ENCODE results near the gene PTPRN2.

PTPRN2 gene

DNA sequence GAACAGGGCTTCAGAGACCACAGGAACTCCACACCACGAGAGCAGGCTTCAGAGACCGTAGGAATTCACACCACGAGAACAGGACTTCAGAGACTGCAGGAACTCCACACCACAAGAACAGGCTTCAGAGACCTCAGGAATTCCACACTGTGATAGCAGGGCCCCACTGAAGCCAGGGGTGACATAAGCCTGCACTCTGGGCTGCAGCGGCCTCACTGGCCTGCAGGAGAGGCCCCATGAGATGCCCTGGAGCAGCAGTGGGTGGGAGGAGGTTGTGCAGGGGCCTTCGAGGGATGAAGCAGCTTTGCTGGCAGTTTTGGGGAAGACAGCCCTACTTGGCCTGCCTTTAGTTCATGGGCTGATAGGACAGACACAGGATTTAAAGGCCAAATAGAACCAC lies 614.7 kb downstream of the PTPRN2 start:
- peaks cover 4% of the 10 kb centered on the region for H3K9me3 ChIP-seq (ENCODE audit: control insufficient read depth, insufficient read depth, low read length)
- no peak overlapping the region for H3K9ac ChIP-seq (ENCODE audit: low read depth, low read length)
- no peaks in the 10 kb centered on the region for H3K36me3 ChIP-seq (ENCODE audit: insufficient read depth, low read length)
- no peaks in the 10 kb centered on the region for H3K4me1 ChIP-seq (ENCODE audit: insufficient read depth, low read length)

DNA sequence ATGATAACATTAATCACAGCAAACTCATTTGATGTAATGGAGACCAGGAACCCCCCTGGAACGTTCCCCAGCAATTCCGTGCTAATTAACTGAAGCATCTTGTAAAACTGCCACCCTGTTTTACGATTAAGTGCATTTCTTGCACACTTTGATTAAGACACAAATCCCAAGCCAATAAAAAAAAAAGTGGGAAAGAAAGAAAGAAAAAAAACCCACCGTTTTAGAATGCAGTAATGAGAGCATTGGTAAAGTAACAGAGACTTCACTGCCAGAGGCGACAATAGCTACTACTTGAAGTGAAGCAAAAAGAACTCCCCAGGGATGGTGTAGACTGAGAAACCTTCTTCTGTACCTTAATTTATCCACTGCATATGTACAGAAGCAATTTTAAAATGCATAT lies 616.1 kb downstream of the PTPRN2 start:
- H3K36me3 ChIP-seq (ENCODE audit: insufficient read depth, low read length) = no peaks in the 10 kb centered on the region
- no peaks in the 10 kb centered on the region for H3K4me1 ChIP-seq (ENCODE audit: insufficient read depth, low read length)
- no peak overlapping the region for H3K9ac ChIP-seq (ENCODE audit: low read depth, low read length)
- H3K9me3 ChIP-seq (ENCODE audit: control insufficient read depth, insufficient read depth, low read length) = peaks cover 4% of the 10 kb centered on the region

DNA sequence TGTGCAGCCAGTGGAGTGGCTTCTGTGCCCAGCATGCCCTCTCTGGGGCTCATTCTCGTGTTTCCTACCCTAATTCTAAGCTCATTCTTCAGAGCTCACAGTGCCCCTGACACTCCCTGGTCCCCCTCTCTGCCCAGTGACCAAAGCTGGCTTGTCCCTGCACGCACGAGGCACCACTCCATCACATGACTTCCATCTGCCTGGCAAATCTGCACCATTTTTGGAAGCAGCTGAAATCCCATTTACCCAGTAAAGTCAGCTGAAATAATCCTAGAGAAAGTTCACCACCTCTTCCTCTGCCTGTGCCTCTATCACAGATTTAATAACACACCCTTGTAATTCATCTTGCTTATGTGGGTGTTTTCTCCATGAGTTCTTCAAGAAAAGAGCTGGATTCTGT lies 616.9 kb downstream of the PTPRN2 start:
- Histone ChIP-seq H3K36me3 (ENCODE audit: insufficient read depth, low read length) (no peaks in the 10 kb centered on the region), H3K4me1 (ENCODE audit: insufficient read depth, low read length) (no peaks in the 10 kb centered on the region), H3K9ac (ENCODE audit: low read depth, low read length) (no peak overlapping the region), H3K9me3 (ENCODE audit: control insufficient read depth, insufficient read depth, low read length) (peaks cover 4% of the 10 kb centered on the region)

- Histone ChIP-seq H3K36me3 (ENCODE audit: insufficient read depth, low read length) (no peaks in the 10 kb centered on the region), H3K9ac (ENCODE audit: low read depth, low read length) (no peak overlapping the region), H3K4me1 (ENCODE audit: insufficient read depth, low read length) (no peaks in the 10 kb centered on the region), H3K9me3 (ENCODE audit: control insufficient read depth, insufficient read depth, low read length) (peaks cover 4% of the 10 kb centered on the region)
Observed at GRCh38 chr7:157969995-157970394, 617.6 kb downstream of the PTPRN2 start.

- Histone ChIP-seq H3K4me1 (ENCODE audit: insufficient read depth, low read length) (no peaks in the 10 kb centered on the region), H3K36me3 (ENCODE audit: insufficient read depth, low read length) (no peaks in the 10 kb centered on the region), H3K9ac (ENCODE audit: low read depth, low read length) (no peak overlapping the region), H3K9me3 (ENCODE audit: control insufficient read depth, insufficient read depth, low read length) (0 out of 2 replicates have a peak, but pooled peaks cover 4% of the 10 kb centered on the region)
Observed at GRCh38 chr7:157966490-157966889, 621.1 kb downstream of the PTPRN2 start.

GRCh38 chr7:157964521-157964920 lies 623.1 kb downstream of the PTPRN2 start:
- H3K9ac ChIP-seq (ENCODE audit: low read depth, low read length) = no peak overlapping the region
- H3K9me3 ChIP-seq (ENCODE audit: control insufficient read depth, insufficient read depth, low read length) = 0 out of 2 replicates have a peak, but pooled peaks cover under 1% of the 10 kb centered on the region
- no peaks in the 10 kb centered on the region for H3K4me1 ChIP-seq (ENCODE audit: insufficient read depth, low read length)
- no peaks in the 10 kb centered on the region for H3K36me3 ChIP-seq (ENCODE audit: insufficient read depth, low read length)

DNA sequence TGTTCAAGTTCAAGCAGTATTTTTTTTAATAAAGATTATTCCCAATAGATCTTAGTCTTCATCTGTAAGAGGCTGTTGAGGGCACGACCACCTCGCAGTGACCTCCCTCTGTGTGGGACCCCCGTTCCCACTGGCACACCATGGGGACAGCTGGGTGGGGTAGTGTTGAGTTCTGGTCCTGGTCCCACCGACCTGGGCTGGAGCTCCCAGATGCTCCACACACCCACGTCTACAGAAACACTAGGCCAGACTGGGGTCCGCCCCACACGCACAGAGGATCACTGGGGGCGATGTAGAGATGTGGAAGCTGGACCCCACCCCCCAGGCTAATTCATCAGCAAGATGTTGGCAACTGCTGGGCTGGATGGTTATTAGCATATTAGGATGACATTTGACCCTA lies 623.6 kb downstream of the PTPRN2 start:
- Histone ChIP-seq H3K9me3 (ENCODE audit: control insufficient read depth, insufficient read depth, low read length) (no peaks in the 10 kb centered on the region), H3K4me1 (ENCODE audit: insufficient read depth, low read length) (no peaks in the 10 kb centered on the region), H3K9ac (ENCODE audit: low read depth, low read length) (no peak overlapping the region), H3K36me3 (ENCODE audit: insufficient read depth, low read length) (no peaks in the 10 kb centered on the region)

GRCh38 chr7:157963526-157963925 lies 624.1 kb downstream of the PTPRN2 start:
- Histone ChIP-seq H3K9ac (ENCODE audit: low read depth, low read length) (no peak overlapping the region), H3K36me3 (ENCODE audit: insufficient read depth, low read length) (no peaks in the 10 kb centered on the region), H3K9me3 (ENCODE audit: control insufficient read depth, insufficient read depth, low read length) (no peaks in the 10 kb centered on the region), H3K4me1 (ENCODE audit: insufficient read depth, low read length) (no peaks in the 10 kb centered on the region)

DNA sequence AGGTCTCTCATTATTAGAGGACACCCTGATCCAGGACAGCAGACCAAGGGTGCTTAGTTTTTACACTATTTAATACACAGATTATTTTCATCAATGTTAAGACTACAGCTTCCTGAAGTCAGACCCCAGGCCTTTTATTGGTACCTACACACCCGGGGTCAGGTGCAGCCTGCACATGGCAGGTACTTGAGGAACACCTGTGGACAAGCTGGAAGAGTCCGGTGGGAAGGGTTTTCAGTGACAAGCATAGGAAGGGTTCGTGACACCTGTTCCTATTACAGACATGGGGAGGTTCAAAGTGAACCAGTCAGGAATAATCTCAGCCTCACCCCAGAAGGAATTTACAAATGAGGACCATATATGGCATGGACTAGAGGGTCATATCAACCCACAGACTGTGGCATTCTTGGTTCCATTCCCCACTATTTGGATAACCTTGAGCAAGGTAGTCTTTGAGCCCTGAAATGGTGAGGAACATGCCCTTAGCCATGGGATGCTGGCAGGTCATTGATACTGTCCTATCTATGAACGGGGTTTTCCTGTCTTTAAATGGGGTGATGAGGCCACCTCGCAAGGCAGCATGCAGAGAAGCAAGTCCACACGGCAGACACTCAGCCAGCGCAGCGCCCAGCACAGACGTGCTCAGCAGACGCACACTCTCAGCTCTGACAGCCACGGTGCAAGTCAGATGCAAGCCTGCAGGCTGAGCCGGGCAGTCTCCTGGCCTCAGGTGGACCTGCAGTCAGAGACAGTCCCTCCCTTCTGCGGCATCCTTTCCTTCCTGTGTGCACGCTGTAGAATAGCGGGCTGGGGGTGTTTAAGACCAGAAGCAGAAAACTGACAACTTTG lies 624.9 kb downstream of the PTPRN2 start:
- no peaks in the 10 kb centered on the region for H3K4me1 ChIP-seq (ENCODE audit: insufficient read depth, low read length)
- H3K36me3 ChIP-seq (ENCODE audit: insufficient read depth, low read length) = no peaks in the 10 kb centered on the region
- H3K9ac ChIP-seq (ENCODE audit: low read depth, low read length) = no peak overlapping the region
- H3K9me3 ChIP-seq (ENCODE audit: control insufficient read depth, insufficient read depth, low read length) = no peaks in the 10 kb centered on the region

DNA sequence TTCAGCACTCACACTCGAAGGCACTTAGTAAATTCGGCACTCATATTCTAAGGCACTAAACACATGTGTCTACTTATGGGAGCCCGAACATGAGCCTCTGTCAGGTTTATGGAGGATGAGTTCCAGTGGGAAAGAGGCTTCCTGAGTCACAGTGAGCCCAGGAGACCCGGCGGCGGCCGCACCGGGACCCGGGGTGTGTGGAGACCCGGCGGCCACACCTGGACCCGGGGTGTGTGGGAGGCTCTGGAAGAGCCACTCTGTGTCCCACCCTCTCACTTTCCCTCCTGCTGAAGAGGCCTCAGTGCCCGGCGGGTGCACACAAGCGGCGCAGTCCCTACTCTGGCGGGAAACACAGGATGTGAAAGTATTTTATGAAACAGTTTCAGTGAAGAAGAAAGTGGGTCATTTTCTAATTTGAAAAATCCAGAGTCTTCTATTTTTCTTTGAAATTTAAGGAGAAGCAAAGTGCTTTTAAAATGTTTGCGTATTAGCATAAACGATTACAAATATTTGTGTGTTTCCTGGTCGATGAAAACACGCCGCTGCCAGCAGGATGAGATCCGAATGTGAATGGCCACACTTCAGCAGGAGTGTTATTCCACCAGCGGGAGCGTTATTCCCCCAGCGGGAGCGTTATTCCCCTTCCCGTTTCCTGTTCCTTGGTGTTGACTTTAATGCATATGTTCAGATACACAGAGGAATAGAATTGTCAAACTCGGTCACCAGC lies 625.7 kb downstream of the PTPRN2 start:
- no peaks in the 10 kb centered on the region for H3K36me3 ChIP-seq (ENCODE audit: insufficient read depth, low read length)
- H3K4me1 ChIP-seq (ENCODE audit: insufficient read depth, low read length) = no peaks in the 10 kb centered on the region
- H3K9ac ChIP-seq (ENCODE audit: low read depth, low read length) = no peak overlapping the region
- no peaks in the 10 kb centered on the region for H3K9me3 ChIP-seq (ENCODE audit: control insufficient read depth, insufficient read depth, low read length)

DNA sequence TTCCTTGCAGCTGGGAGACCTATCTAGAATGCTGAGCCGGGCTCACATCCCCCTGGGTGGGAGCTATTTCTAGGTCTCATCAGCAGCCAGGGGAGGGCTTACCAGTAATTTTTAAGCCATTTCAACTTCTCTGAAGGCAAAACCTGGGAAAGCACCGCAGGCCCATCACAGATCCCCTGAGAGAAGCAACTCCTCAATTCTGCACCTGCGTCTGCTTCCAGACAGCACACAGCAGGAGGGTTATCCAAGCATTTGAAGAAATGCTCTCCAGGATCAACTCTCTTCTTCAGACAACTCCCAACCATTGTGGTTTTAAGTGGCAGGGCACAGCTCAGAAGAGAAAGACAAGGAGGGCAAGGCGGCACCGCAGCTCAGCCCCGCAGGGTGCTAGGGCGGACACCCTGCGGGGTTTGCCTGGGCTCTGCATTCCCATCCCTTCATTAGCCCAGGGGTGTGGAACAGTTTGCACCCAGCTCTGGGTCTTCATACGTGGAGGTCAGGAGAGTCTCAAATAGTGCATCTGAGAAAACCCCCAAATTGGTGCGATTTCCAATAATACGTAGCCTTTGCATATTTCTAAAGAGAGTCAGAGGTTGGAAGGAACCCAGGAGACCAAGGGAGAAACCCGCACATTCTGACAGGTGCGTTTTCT lies 632.1 kb downstream of the PTPRN2 start:
- Histone ChIP-seq H3K36me3 (ENCODE audit: insufficient read depth, low read length) (no peaks in the 10 kb centered on the region), H3K4me1 (ENCODE audit: insufficient read depth, low read length) (peaks cover 9% of the 10 kb centered on the region; the same call in 1 of the 2 replicates), H3K9ac (ENCODE audit: low read depth, low read length) (no peak overlapping the region), H3K9me3 (ENCODE audit: control insufficient read depth, insufficient read depth, low read length) (no peaks in the 10 kb centered on the region)

GRCh38 chr7:157954901-157955300 lies 632.7 kb downstream of the PTPRN2 start:
- H3K4me1 ChIP-seq (ENCODE audit: insufficient read depth, low read length) = peaks cover 9% of the 10 kb centered on the region; the same call in 1 of the 2 replicates
- no peaks in the 10 kb centered on the region for H3K9me3 ChIP-seq (ENCODE audit: control insufficient read depth, insufficient read depth, low read length)
- no peaks in the 10 kb centered on the region for H3K36me3 ChIP-seq (ENCODE audit: insufficient read depth, low read length)
- H3K9ac ChIP-seq (ENCODE audit: low read depth, low read length) = no peak overlapping the region

DNA sequence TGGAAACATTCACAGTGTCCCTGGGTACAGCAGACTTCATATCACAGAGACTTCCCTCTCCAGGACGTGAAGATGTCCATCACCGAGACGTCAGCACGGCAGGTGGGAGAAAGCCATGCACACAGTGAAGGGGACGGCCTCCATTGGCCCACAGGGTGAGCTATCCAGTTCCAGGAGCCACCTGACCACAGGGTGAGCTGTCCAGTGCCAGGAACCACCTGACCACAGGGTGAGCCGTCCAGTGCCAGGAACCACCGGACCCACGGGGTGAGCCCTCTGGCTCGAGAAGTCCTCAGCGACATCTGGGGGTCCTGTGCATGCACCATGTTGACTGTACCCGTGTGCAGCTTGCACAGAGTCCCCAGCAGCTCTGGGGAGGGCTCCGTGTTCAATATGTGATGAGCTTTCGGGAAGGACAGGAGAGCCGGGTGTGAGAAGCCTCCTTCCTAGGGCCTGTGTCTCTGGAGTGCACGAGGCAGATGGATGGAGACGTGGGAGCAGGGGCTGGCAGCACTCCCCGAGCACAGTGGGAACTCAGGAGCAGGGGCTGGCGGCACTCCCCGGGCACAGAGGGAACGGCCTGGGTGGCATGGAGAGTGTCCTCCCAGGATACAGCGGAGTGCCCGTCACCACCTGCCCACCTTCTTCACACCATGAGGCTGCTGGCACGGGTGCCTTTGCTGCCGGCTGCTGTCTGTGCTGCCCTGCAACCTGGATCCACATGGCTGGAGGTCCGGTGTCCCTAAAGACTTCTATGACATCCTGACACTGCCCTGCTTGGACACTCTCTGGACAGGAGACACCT lies 634.6 kb downstream of the PTPRN2 start:
- Histone ChIP-seq H3K9me3 (ENCODE audit: control insufficient read depth, insufficient read depth, low read length) (no peaks in the 10 kb centered on the region), H3K36me3 (ENCODE audit: insufficient read depth, low read length) (no peaks in the 10 kb centered on the region), H3K4me1 (ENCODE audit: insufficient read depth, low read length) (peaks cover 9% of the 10 kb centered on the region; the same call in 1 of the 2 replicates), H3K9ac (ENCODE audit: low read depth, low read length) (no peak overlapping the region)

Data from ES-I3 (cell line).